OCI-LY7 (cell line): ENCODE measurements around the gene KCNT1. TPM values are rescaled to one million over a fixed set of nuclear protein-coding genes. Genes with fewer than 3 reads are reported as not detected.

Experiments
- BruUV-seq: library from RNA; stranded (reverse); fragments of 400-500 nt; replicated peaks from 2 replicates; lab custom pipeline; 2021; lab: Mats Ljungman, UMichigan
- CTCF ChIA-PET: fragments of 300-600 bp; sonication (Branson Sonifier 250); formaldehyde crosslinking; loops from one replicate; lab custom pipeline; 2022; ENCODE audit warnings: antibody characterized with exemption; ENCODE audit not compliant: unreplicated experiment; lab: Charles Lee
- POLR2A ChIA-PET: fragments of 300-600 bp; sonication (Branson Sonifier 250); formaldehyde crosslinking; loops from one replicate; lab custom pipeline; 2022; ENCODE audit warnings: antibody characterized with exemption; lab: Charles Lee
- DNase-seq: peaks from one replicate; pipeline ENCODE4 v3.0.0-alpha.2; 2015; ENCODE audit warnings: low spot score
- H2AFZ ChIP-seq: fragments of 200-600 bp; sonication (generic), shearing (Covaris generic); 2 replicates; pipeline ENCODE4 v1.6.1; 2014; ENCODE audit warnings: mild to moderate bottlenecking, antibody characterized with exemption, low read length, moderate library complexity
- H3K27ac ChIP-seq: fragments of 200-600 bp; sonication (generic); 2 replicates; pipeline ENCODE4 v1.5.1; 2014; ENCODE audit warnings: mixed run types, low read depth, mild to moderate bottlenecking, moderate library complexity, low read length, inconsistent platforms; ENCODE audit not compliant: poor library complexity, severe bottlenecking
- H3K36me3 ChIP-seq: fragments of 200-600 bp; sonication (generic); 2 replicates; pipeline ENCODE4 v1.6.1; 2014; ENCODE audit warnings: mild to moderate bottlenecking, antibody characterized with exemption, low read length, moderate library complexity, mixed read lengths; ENCODE audit not compliant: insufficient read depth
- H3K4me1 ChIP-seq: fragments of 200-600 bp; sonication (generic); 2 replicates; pipeline ENCODE4 v1.5.1; 2014; ENCODE audit warnings: mild to moderate bottlenecking, low read length; ENCODE audit not compliant: insufficient read depth, poor library complexity, severe bottlenecking
- H3K4me2 ChIP-seq: fragments of 200-600 bp; sonication (generic); 2 replicates; pipeline ENCODE4 v1.6.1; 2014; ENCODE audit warnings: mild to moderate bottlenecking, low read length
- H3K4me3 ChIP-seq: fragments of 200-600 bp; sonication (generic); 2 replicates; pipeline ENCODE4 v1.5.1; 2014; ENCODE audit warnings: mild to moderate bottlenecking, low read depth, low read length; ENCODE audit not compliant: poor library complexity, severe bottlenecking
- H3K79me2 ChIP-seq: fragments of 200-600 bp; sonication (generic); 2 replicates; pipeline ENCODE4 v1.6.1; 2016; ENCODE audit warnings: low read depth, mild to moderate bottlenecking, low read length, moderate library complexity, mixed read lengths; ENCODE audit not compliant: insufficient read depth
- H3K9me2 ChIP-seq: fragments of 200-600 bp; sonication (generic); 2 replicates; pipeline ENCODE4 v1.6.1; 2016; ENCODE audit warnings: mild to moderate bottlenecking, low read length, mixed read lengths; ENCODE audit not compliant: insufficient read depth
- H3K9me3 ChIP-seq: fragments of 200-600 bp; sonication (generic); 2 replicates; pipeline ENCODE4 v1.6.1; 2014; ENCODE audit warnings: mild to moderate bottlenecking, mixed run types, low read length, mixed read lengths
- H4K20me1 ChIP-seq: fragments of 200-600 bp; sonication (generic); 2 replicates; pipeline ENCODE4 v1.6.1; 2014; ENCODE audit warnings: mild to moderate bottlenecking, antibody characterized with exemption, low read length, moderate library complexity, mixed read lengths; ENCODE audit not compliant: insufficient read depth
- CTCF ChIP-seq: fragments of 200-600 bp; sonication (generic); conservative IDR thresholded peaks from 2 replicates; pipeline ENCODE4 v1.5.1; 2014; ENCODE audit warnings: mild to moderate bottlenecking, antibody characterized with exemption, low read length, moderate library complexity, mixed read lengths
- EZH2phosphoT487 ChIP-seq: fragments of 200-600 bp; sonication (generic); IDR thresholded peaks from 2 replicates; pipeline ENCODE4 v1.6.1; 2018; ENCODE audit warnings: low read depth, borderline replicate concordance, mild to moderate bottlenecking, mixed run types, antibody characterized with exemption, low read length, moderate library complexity, mixed read lengths
- intact Hi-C: fragments of 100-400 bp; cut with micrococcal nuclease; formaldehyde crosslinking; loops from one replicate; pipeline ENCODE4 v1.10.0; 2022; ENCODE audit not compliant: unreplicated experiment
- total RNA-seq, 2 experiments: library from RNA; depleted of rRNA in 1 of 2; stranded (reverse); fragments of >200 nt in 1 of 2; shearing (Covaris generic) in 1 of 2; gene quantifications; 2 replicates each; pipeline ENCODE4 v1.2.3, GENCODE V29; 2014 to 2022

The KCNT1 gene
- total RNA-seq, 2 experiments from 2014 or later = not detected

GRCh38 chr9:135787776-135788575 is 86.0 kb downstream of the KCNT1 start:
- ChIA-PET CTCF (no interaction called here), POLR2A (no interaction called here)
- Histone ChIP-seq H3K4me1 (no peaks in the 10 kb centered on the region), H3K9me2 (no peaks in the 10 kb centered on the region), H3K9me3 (no peaks in the 10 kb centered on the region), H3K4me3 (no peak overlapping the region), H3K79me2 (no peaks in the 10 kb centered on the region), H3K27ac (no peak overlapping the region), H2AFZ (no peak overlapping the region), H3K4me2 (no peak overlapping the region), H3K36me3 (no peaks in the 10 kb centered on the region), H4K20me1 (no peaks in the 10 kb centered on the region)
- no peak for DNase-seq
- intact Hi-C loops = no loop called here
- no peak for TF ChIP-seq CTCF
- TF ChIP-seq EZH2phosphoT487 = no peak
- no TSS peak for BruUV-seq

DNA sequence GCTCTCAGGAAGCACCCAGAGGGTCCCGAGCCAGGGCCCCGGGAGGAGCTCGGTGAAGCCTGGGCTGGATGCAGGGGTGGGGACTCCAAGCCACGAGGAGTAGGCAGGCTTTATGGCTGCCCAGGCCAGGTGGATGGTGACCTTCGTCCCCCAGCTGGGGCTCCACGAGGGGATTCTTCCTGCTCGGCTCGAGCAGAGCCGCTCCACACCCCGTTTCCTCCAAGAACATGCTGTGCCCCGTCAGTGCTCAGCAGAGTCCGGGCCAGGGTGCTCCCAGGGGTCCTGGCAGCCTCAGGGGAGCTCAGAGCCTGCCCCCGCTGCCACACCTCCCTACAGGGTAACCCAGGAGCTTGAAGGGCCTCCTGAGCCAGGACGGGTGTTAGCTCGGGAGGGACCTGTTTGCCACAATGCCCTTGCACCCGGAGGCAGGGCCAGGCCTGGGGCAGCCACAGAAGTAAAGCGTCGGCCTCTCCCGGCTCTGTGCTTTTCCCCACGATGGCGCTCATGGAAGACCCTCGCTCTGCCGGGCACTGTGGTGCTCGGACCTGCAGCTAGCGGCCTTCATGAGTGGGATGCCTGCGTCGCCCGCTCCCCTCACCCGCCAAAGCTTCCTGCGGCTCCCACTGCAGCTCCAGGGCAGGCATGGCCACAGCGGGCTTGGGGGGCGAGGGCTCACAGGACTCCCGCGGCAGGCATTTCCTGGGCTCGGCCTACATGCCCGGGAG is 86.8 kb downstream of the KCNT1 start:
- TF ChIP-seq CTCF = no peak
- TF ChIP-seq EZH2phosphoT487 = no peak
- Histone ChIP-seq H2AFZ (no peak overlapping the region), H3K4me3 (no peak overlapping the region), H3K4me1 (no peaks in the 10 kb centered on the region), H3K36me3 (no peaks in the 10 kb centered on the region), H3K79me2 (no peaks in the 10 kb centered on the region), H3K9me2 (no peaks in the 10 kb centered on the region), H3K4me2 (no peak overlapping the region), H3K27ac (no peak overlapping the region), H4K20me1 (no peaks in the 10 kb centered on the region), H3K9me3 (no peaks in the 10 kb centered on the region)
- intact Hi-C loops = no loop called here
- BruUV-seq = no TSS peak
- ChIA-PET CTCF (no interaction called here), POLR2A (no interaction called here)
- no peak for DNase-seq
